ENCODE data around the gene BSCL2.

DNA sequence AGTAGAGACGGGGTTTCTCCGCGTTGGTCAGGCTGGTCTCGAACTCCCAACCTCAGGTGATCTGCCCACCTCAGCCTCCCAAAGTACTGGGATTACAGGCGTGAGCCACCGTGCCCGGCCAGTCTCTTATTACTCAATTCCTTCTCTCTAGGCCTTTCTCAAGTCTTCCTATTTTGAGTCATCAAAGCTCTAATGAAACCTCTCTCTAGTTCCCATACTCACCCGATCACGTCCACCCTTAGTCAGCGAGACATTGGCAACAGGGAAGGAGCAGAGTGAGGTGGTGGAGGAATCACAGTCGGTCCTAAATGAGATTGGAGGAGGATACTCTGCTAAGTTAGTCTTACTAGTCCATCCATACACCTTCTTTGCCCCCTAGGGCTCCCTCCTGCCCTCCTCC, 5.0 kb downstream of the BSCL2 start:
- TF ChIP-seq POLR2A (IDR thresholded peaks at IDR 0.05), result no peak
- TF ChIP-seq, protein P1, sequence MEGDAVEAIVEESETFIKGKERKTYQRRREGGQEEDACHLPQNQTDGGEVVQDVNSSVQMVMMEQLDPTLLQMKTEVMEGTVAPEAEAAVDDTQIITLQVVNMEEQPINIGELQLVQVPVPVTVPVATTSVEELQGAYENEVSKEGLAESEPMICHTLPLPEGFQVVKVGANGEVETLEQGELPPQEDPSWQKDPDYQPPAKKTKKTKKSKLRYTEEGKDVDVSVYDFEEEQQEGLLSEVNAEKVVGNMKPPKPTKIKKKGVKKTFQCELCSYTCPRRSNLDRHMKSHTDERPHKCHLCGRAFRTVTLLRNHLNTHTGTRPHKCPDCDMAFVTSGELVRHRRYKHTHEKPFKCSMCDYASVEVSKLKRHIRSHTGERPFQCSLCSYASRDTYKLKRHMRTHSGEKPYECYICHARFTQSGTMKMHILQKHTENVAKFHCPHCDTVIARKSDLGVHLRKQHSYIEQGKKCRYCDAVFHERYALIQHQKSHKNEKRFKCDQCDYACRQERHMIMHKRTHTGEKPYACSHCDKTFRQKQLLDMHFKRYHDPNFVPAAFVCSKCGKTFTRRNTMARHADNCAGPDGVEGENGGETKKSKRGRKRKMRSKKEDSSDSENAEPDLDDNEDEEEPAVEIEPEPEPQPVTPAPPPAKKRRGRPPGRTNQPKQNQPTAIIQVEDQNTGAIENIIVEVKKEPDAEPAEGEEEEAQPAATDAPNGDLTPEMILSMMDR (IDR thresholded peaks at IDR 0.05), result no peak

Measured in body of pancreas (tissue), 4 donors.